Astrocyte (in vitro differentiated cells and primary cell): Measurements from ENCODE around the gene TLR1. TPM values are rescaled to one million over a fixed set of nuclear protein-coding genes. Genes with fewer than 3 reads are reported as not detected.

Source experiments
- DNase-seq: peaks from one replicate; pipeline ENCODE4 v3.0.0-alpha.2; 2010; ENCODE audit warnings: low read depth
- FAIRE-seq: peaks from 2 replicates; lab custom pipeline; 2011; peaks lifted over from hg19 to GRCh38; lab: Jason Lieb, UNC
- H2AFZ ChIP-seq: 2 replicates; pipeline ENCODE4 v1.6.0; 2012; ENCODE audit warnings: low read depth, low read length, inconsistent platforms
- H3K27ac ChIP-seq: 2 replicates; pipeline ENCODE4 v1.5.1; 2011; ENCODE audit warnings: low read depth, low read length, inconsistent platforms
- H3K27me3 ChIP-seq: 2 replicates; pipeline ENCODE4 v1.6.0; 2011; ENCODE audit warnings: low read length, inconsistent platforms; ENCODE audit not compliant: insufficient read depth
- H3K36me3 ChIP-seq: 2 replicates; pipeline ENCODE4 v1.5.1; 2011; ENCODE audit warnings: low read length, inconsistent platforms; ENCODE audit not compliant: insufficient read depth
- H3K4me1 ChIP-seq: 2 replicates; pipeline ENCODE4 v1.5.1; 2011; ENCODE audit warnings: low read length, inconsistent platforms; ENCODE audit not compliant: insufficient read depth
- H3K4me2 ChIP-seq: 2 replicates; pipeline ENCODE4 v1.6.0; 2012; ENCODE audit warnings: low read length, inconsistent platforms
- H3K4me3 ChIP-seq: 2 replicates; pipeline ENCODE4 v1.5.1; 2011; ENCODE audit warnings: low read depth, mild to moderate bottlenecking, low read length, inconsistent platforms; ENCODE audit not compliant: insufficient read depth
- H3K79me2 ChIP-seq: 2 replicates; pipeline ENCODE4 v1.6.0; 2012; ENCODE audit warnings: mild to moderate bottlenecking, low read length, inconsistent platforms; ENCODE audit not compliant: insufficient read depth
- H3K9ac ChIP-seq: 2 replicates; pipeline ENCODE4 v1.6.0; 2012; ENCODE audit warnings: mild to moderate bottlenecking, low read length, inconsistent platforms
- H3K9me3 ChIP-seq: 2 replicates; pipeline ENCODE4 v1.5.1; 2012; ENCODE audit warnings: low read depth, mild to moderate bottlenecking, low read length, inconsistent platforms; ENCODE audit not compliant: insufficient read depth
- H4K20me1 ChIP-seq: 2 replicates; pipeline ENCODE4 v1.6.0; 2012; ENCODE audit warnings: low read length, inconsistent platforms; ENCODE audit not compliant: insufficient read depth
- H3K27ac Mint-ChIP-seq: one replicate; pipeline ENCODE4 v1.8.0; 2021; ENCODE audit warnings: mild to moderate bottlenecking, mixed read lengths; ENCODE audit not compliant: unreplicated experiment
- H3K27me3 Mint-ChIP-seq: one replicate; pipeline ENCODE4 v1.8.0; 2021; ENCODE audit warnings: low read depth, mixed read lengths; ENCODE audit not compliant: unreplicated experiment
- H3K36me3 Mint-ChIP-seq: one replicate; pipeline ENCODE4 v1.8.0; 2021; ENCODE audit warnings: low read depth, mixed read lengths; ENCODE audit not compliant: unreplicated experiment
- H3K4me1 Mint-ChIP-seq: one replicate; pipeline ENCODE4 v1.8.0; 2021; ENCODE audit warnings: low read depth, mixed read lengths; ENCODE audit not compliant: unreplicated experiment
- H3K4me3 Mint-ChIP-seq: one replicate; pipeline ENCODE4 v1.8.0; 2021; ENCODE audit warnings: mild to moderate bottlenecking, moderate library complexity, mixed read lengths; ENCODE audit not compliant: unreplicated experiment
- H3K9me3 Mint-ChIP-seq: one replicate; pipeline ENCODE4 v1.8.0; 2021; ENCODE audit warnings: mild to moderate bottlenecking, mixed read lengths; ENCODE audit not compliant: unreplicated experiment
- CTCF ChIP-seq: IDR thresholded peaks from 2 replicates; pipeline ENCODE4 v1.5.1; 2011; ENCODE audit warnings: low read depth, mild to moderate bottlenecking, inconsistent platforms, low read length, moderate library complexity; ENCODE audit not compliant: insufficient read depth
- EZH2 ChIP-seq: IDR thresholded peaks from 2 replicates; pipeline ENCODE4 v1.6.1; 2012; ENCODE audit warnings: mild to moderate bottlenecking, low read length, inconsistent platforms; ENCODE audit not compliant: insufficient read depth
- total RNA-seq: library from RNA; stranded (reverse); gene quantifications from 2 replicates; pipeline ENCODE4 v1.2.1, GENCODE V29; 2021

The TLR1 gene
- total RNA-seq, 1 donor from 2014 or later, result 0.54 TPM

GRCh38 chr4:38751341-38752010 is 53.1 kb downstream of the TLR1 start:
- Histone ChIP-seq H3K9me3 (no peaks in the 10 kb centered on the region), H3K4me3 (no peak overlapping the region), H3K4me1 (peaks cover 20% of the 10 kb centered on the region), H3K27me3 (no peaks in the 10 kb centered on the region), H3K79me2 (no peaks in the 10 kb centered on the region), H3K9ac (no peak overlapping the region), H3K27ac (no peak overlapping the region), H2AFZ (no peak overlapping the region), H4K20me1 (no peaks in the 10 kb centered on the region), H3K4me2 (peak overlapping the region; percentile 87), H3K36me3 (no peaks in the 10 kb centered on the region)
- Mint-ChIP-seq H3K9me3 (peaks cover 9% of the 10 kb centered on the region), H3K27ac (no peak overlapping the region), H3K4me1 (peaks cover 5% of the 10 kb centered on the region), H3K36me3 (peaks cover 2% of the 10 kb centered on the region), H3K27me3 (no peaks in the 10 kb centered on the region), H3K4me3 (no peak overlapping the region)
- TF ChIP-seq CTCF (no peak), EZH2 (no peak)
- FAIRE-seq (no peak), DNase-seq (no peak)

- Histone ChIP-seq H3K36me3 (no peaks in the 10 kb centered on the region), H3K4me2 (no peak overlapping the region), H3K4me3 (no peak overlapping the region), H2AFZ (no peak overlapping the region), H3K27me3 (no peaks in the 10 kb centered on the region), H3K4me1 (peaks cover 20% of the 10 kb centered on the region), H3K79me2 (no peaks in the 10 kb centered on the region), H3K27ac (no peak overlapping the region), H3K9me3 (no peaks in the 10 kb centered on the region), H4K20me1 (no peaks in the 10 kb centered on the region), H3K9ac (no peak overlapping the region)
- FAIRE-seq (no peak), DNase-seq (no peak)
- Mint-ChIP-seq H3K27ac (no peak overlapping the region), H3K9me3 (peaks cover 9% of the 10 kb centered on the region), H3K27me3 (no peaks in the 10 kb centered on the region), H3K36me3 (peaks cover 2% of the 10 kb centered on the region), H3K4me1 (peaks cover 5% of the 10 kb centered on the region), H3K4me3 (no peak overlapping the region)
- no peak for TF ChIP-seq EZH2
- TF ChIP-seq CTCF, result no peak
Observed at GRCh38 chr4:38749336-38749735, 55.3 kb downstream of the TLR1 start.

DNA sequence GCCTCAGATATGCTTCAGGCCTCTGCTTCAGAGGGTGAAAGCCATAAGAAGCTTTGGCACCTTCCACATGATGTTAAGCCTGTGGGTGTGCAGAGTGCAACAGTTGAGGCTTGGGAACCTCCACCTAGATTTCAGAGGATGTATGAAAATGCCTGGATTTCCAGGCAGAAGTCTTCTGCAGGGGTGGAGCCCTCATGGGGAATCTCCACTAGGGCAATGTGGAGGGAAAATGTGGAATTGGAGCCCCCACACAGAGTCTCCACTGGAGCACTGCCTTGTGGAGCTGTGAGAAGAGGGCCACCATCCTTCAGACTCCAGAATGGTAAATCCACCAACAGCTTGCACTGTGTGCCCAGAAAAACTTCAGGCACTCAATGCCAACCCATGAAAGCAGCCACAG is 57.0 kb downstream of the TLR1 start:
- no peak overlapping the region for H3K4me3 Mint-ChIP-seq
- no peaks in the 10 kb centered on the region for H3K9me3 ChIP-seq
- peaks cover 9% of the 10 kb centered on the region for H3K9me3 Mint-ChIP-seq
- no peak overlapping the region for H3K4me2 ChIP-seq
- H2AFZ ChIP-seq, result no peak overlapping the region
- no peaks in the 10 kb centered on the region for H4K20me1 ChIP-seq
- H3K4me3 ChIP-seq, result no peak overlapping the region
- no peak overlapping the region for H3K9ac ChIP-seq
- no peak overlapping the region for H3K27ac ChIP-seq
- no peak for FAIRE-seq
- H3K27me3 ChIP-seq, result no peaks in the 10 kb centered on the region
- H3K36me3 Mint-ChIP-seq, result peaks cover 2% of the 10 kb centered on the region
- no peaks in the 10 kb centered on the region for H3K27me3 Mint-ChIP-seq
- H3K4me1 Mint-ChIP-seq, result peaks cover 10% of the 10 kb centered on the region
- H3K79me2 ChIP-seq, result no peaks in the 10 kb centered on the region
- TF ChIP-seq CTCF, result no peak
- no peaks in the 10 kb centered on the region for H3K36me3 ChIP-seq
- peaks cover 9% of the 10 kb centered on the region for H3K4me1 ChIP-seq
- no peak for DNase-seq
- H3K27ac Mint-ChIP-seq, result no peak overlapping the region
